ENCODE measurements around the gene IKZF4.
"Not testable (repeated sequence)": the region's sequence is repeated elsewhere in the genome, so short reads cannot be mapped to it uniquely, and the experiment has no call there.

IKZF4 gene

GRCh38 chr12:55999999-56000540, 20.8 kb upstream of the IKZF4 start:
- not testable (repeated sequence) for DNase-seq

GRCh38 chr12:56001487-56002100, 19.2 kb upstream of the IKZF4 start:
- DNase-seq = no peak

- DNase-seq = not testable (repeated sequence)
Observed at GRCh38 chr12:56003376-56003775, 17.5 kb upstream of the IKZF4 start.

- no peak for DNase-seq
Observed at GRCh38 chr12:56004211-56004610, 16.6 kb upstream of the IKZF4 start.

- DNase-seq = no peak
Observed at GRCh38 chr12:56007564-56008559, 13.0 kb upstream of the IKZF4 start.

GRCh38 chr12:56010111-56010570, 10.7 kb upstream of the IKZF4 start:
- no peak for DNase-seq

GRCh38 chr12:56011509-56012090, 9.2 kb upstream of the IKZF4 start:
- no peak for DNase-seq

GRCh38 chr12:56013482-56013881, 7.4 kb upstream of the IKZF4 start:
- no peak for DNase-seq

GRCh38 chr12:56014205-56014604, 6.6 kb upstream of the IKZF4 start:
- no peak for DNase-seq

- DNase-seq = no peak
Observed at GRCh38 chr12:56017181-56017580, 3.7 kb upstream of the IKZF4 start.

- DNase-seq = no peak
Observed at GRCh38 chr12:56018356-56018755, 2.5 kb upstream of the IKZF4 start.

- no peak for DNase-seq
Observed at GRCh38 chr12:56021889-56022497, 1.1 kb downstream of the IKZF4 start.

- DNase-seq = no peak
Observed at GRCh38 chr12:56028511-56029165, 7.8 kb downstream of the IKZF4 start.

- no peak for DNase-seq
Observed at GRCh38 chr12:56029166-56029519, 8.3 kb downstream of the IKZF4 start.

GRCh38 chr12:56029666-56030293, 8.9 kb downstream of the IKZF4 start:
- no peak for DNase-seq

GRCh38 chr12:56031987-56032386, 11.1 kb downstream of the IKZF4 start:
- no peak for DNase-seq

- DNase-seq = no peak
Observed at GRCh38 chr12:56034586-56035332, 13.9 kb downstream of the IKZF4 start.

- DNase-seq = no peak
Observed at GRCh38 chr12:56037161-56037560, 16.3 kb downstream of the IKZF4 start.

- no peak for DNase-seq
Observed at GRCh38 chr12:56038022-56038655, 17.3 kb downstream of the IKZF4 start.

GRCh38 chr12:56040151-56040550, 19.3 kb downstream of the IKZF4 start:
- DNase-seq = no peak

Data from NCI-H2081 treated with DMSO at 0.1 percent for 48 hours (cell line).